ENCODE data around the gene KIF6. TPM values are rescaled to one million over a fixed set of nuclear protein-coding genes. Genes with fewer than 3 reads are reported as not detected.

KIF6 gene
- total and polyA plus RNA-seq, 2 of the 8 experiments (the other 6 are each of a cell fraction or from before 2014, with no cell fraction given), result 0.53 to 0.65 TPM

DNA sequence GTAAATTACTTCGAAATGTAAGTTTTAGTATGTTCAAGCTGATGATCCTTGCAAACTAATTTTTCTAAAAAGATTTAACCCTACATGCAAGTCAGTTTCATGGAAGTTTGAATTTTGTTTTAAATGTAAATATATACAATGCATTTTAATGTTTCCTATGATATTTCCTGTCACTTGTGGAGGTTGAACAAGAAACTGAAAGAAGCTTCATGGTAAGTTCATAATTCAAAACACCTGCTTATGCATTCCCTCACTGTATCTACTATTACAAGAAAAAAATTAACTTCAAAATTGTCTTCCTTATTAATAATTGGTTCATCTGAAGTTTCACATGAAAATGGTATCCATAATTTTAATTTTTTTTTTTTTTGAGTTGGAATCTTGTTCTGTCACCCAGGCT, 24.8 kb downstream of the KIF6 start:
- no peak overlapping the region for H3K4me3 ChIP-seq (ENCODE audit: extremely low read depth in 1 of 4, insufficient read depth in 2 of 4, low read depth in 3 of 4, low read length in 4 of 4)
- no peaks in the 10 kb centered on the region for H3K27me3 ChIP-seq (replicated peaks in 1 of 4; ENCODE audit: control insufficient read depth in 3 of 4, extremely low read depth in 1 of 4, insufficient read depth in 3 of 4, low read length in 3 of 4)
- no peak overlapping the region for H4K8ac ChIP-seq (ENCODE audit: extremely low read depth, insufficient read depth, low read length)
- H2BK15ac ChIP-seq (ENCODE audit: low read length), result no peak overlapping the region
- CTCF ChIA-PET (ENCODE audit: partially characterized antibody), result interaction anchor here (0.7 kb wide), 1 partner anchor 312 kb away, joined by 3 read pairs; no protein-coding TSS in a partner anchor
- FAIRE-seq (no peak), DNase-seq (ENCODE audit: low read depth in 1 of 2, low spot score in 2 of 2) (no peak)
- no peaks in the 10 kb centered on the region for H3K36me3 ChIP-seq (ENCODE audit: control insufficient read depth in 2 of 4, insufficient read depth in 4 of 4, low read length in 3 of 4)
- no peak overlapping the region for H3K23ac ChIP-seq (ENCODE audit: insufficient read length)
- H3K79me1 ChIP-seq (ENCODE audit: low read depth, low read length), result no peaks in the 10 kb centered on the region
- no peaks in the 10 kb centered on the region for H3K23me2 ChIP-seq (ENCODE audit: low read depth, low read length)
- no peak overlapping the region for H2AK5ac ChIP-seq (ENCODE audit: low read depth, low read length)
- no peak overlapping the region for H4K91ac ChIP-seq (replicated peaks; ENCODE audit: insufficient read length, low read length)
- no peak overlapping the region for H3K18ac ChIP-seq (ENCODE audit: extremely low read depth, low read length)
- H3K9me3 ChIP-seq (ENCODE audit: insufficient read depth in 2 of 2, low read depth in 1 of 2, low read length in 1 of 2), result no peaks in the 10 kb centered on the region
- WGBS, 2 experiments (ENCODE audit: extremely low coverage in 1 of 2, insufficient coverage in 1 of 2, insufficient read length in 1 of 2, insufficient replicate concordance in 2 of 2, low coverage in 1 of 2, low lambda C conversion rate in 2 of 2, missing lambda C conversion rate in 1 of 2), result 90% methylated on average over 1 of the region's 1 CpG; no CpG with 5 or more reads in 1 of the 2 experiments
- H3K9ac ChIP-seq (replicated peaks in 1 of 4; ENCODE audit: extremely low read depth in 1 of 4, low read depth in 3 of 4, low read length in 3 of 4), result no peak overlapping the region
- H4K5ac ChIP-seq (ENCODE audit: insufficient read length, low read depth, low read length), result no peak overlapping the region
- no peaks in the 10 kb centered on the region for H4K20me1 ChIP-seq (replicated peaks in 1 of 2; ENCODE audit: control insufficient read depth in 1 of 2, insufficient read depth in 2 of 2, low read length in 2 of 2)
- POLR2A ChIA-PET (ENCODE audit: partially characterized antibody), result no interaction called here
- H3K4ac ChIP-seq (replicated peaks; ENCODE audit: insufficient read length, low read depth, low read length), result no peak overlapping the region
- peaks cover 0 to 4% (median 0%) of the 10 kb centered on the region in 4 experiments; a peak in 1 of 7 replicates for H3K4me1 ChIP-seq (replicated peaks in 1 of 4; ENCODE audit: control insufficient read depth in 3 of 4, insufficient read depth in 4 of 4, low read length in 3 of 4)
- no peak overlapping the region for H3K27ac ChIP-seq (ENCODE audit: low read depth, low read length)
- H3K79me2 ChIP-seq (ENCODE audit: control insufficient read depth in 1 of 2, insufficient read depth in 2 of 2, low read length in 2 of 2), result no peaks in the 10 kb centered on the region
- no peak overlapping the region for H2BK12ac ChIP-seq (ENCODE audit: low read depth, low read length)
- H3K56ac ChIP-seq (replicated peaks; ENCODE audit: insufficient read length, low read depth, low read length), result no peak overlapping the region
- no peak overlapping the region for H3K4me2 ChIP-seq (ENCODE audit: insufficient read depth in 1 of 2, low read depth in 2 of 2, low read length in 2 of 2)
- H3K14ac ChIP-seq (ENCODE audit: insufficient read length), result no peak overlapping the region
- no peak overlapping the region for H2BK120ac ChIP-seq (replicated peaks; ENCODE audit: low read depth, low read length)
- H2BK5ac ChIP-seq (ENCODE audit: low read depth, low read length), result no peak overlapping the region
- no peak overlapping the region for H2AFZ ChIP-seq (ENCODE audit: low read length)
- H2BK20ac ChIP-seq (ENCODE audit: low read length), result no peak overlapping the region
- TF ChIP-seq MAX (IDR thresholded peaks at IDR 0.05), result no peak
- TF ChIP-seq E2F6 (IDR thresholded peaks at IDR 0.05), result no peak
- no peak for TF ChIP-seq ATF3 (IDR thresholded peaks at IDR 0.05; ENCODE audit: insufficient read depth, low read depth, low read length)
- TF ChIP-seq EGR1 (IDR thresholded peaks at IDR 0.05; ENCODE audit: borderline replicate concordance, low read depth, low read length), result no peak
- no peak for TF ChIP-seq SRF (IDR thresholded peaks at IDR 0.05; ENCODE audit: low read depth, low read length)
- no peak for TF ChIP-seq SP2 (IDR thresholded peaks at IDR 0.05; ENCODE audit: low read length)
- TF ChIP-seq TAF1 (IDR thresholded peaks at IDR 0.05; ENCODE audit: low read depth, low read length), result no peak
- TF ChIP-seq ZNF274 (IDR thresholded peaks at IDR 0.05; ENCODE audit: borderline replicate concordance, extremely low read depth, low read length), result no peak
- TF ChIP-seq CREB1 (IDR thresholded peaks at IDR 0.05), result no peak
- no peak for TF ChIP-seq POLR2A (IDR thresholded peaks at IDR 0.05; ENCODE audit: control extremely low read depth in 1 of 2, low read depth in 2 of 2, low read length in 2 of 2)
- TF ChIP-seq KDM4A (IDR thresholded peaks at IDR 0.05; ENCODE audit: low read depth, low read length, severe bottlenecking), result no peak
- TF ChIP-seq EZH2 (IDR thresholded peaks at IDR 0.05; ENCODE audit: low read depth, low read length, severe bottlenecking), result no peak
- TF ChIP-seq ASH2L (IDR thresholded peaks at IDR 0.05; ENCODE audit: low read length), result no peak
- no peak for TF ChIP-seq RXRA (IDR thresholded peaks at IDR 0.05; ENCODE audit: insufficient read depth, low read depth, low read length)
- no peak for TF ChIP-seq MAFK (IDR thresholded peaks at IDR 0.05; ENCODE audit: low read depth, low read length)

Data from H1 (cell line).